Activated CD4-positive, alpha-beta T cell treated with anti-CD3 and anti-CD28 coated beads, Interleukin-10, Interleukin-2, amounts not matched to agents 100 ng/mL and 50 ng/mL, durations not matched to agents 16 hours and 8 hours (primary cell): ENCODE data around the gene EPHB2.
A peak's percentile ranks its signal among the peaks of the same experiment; 100 is the strongest.
"Not testable (repeated sequence)": the region's sequence is repeated elsewhere in the genome, so short reads cannot be mapped to it uniquely, and the experiment has no call there.

Experiments
- DNase-seq: peaks from one replicate; pipeline ENCODE4 v3.0.0-alpha.2; 2020

Gene EPHB2

GRCh38 chr1:22824466-22824865 lies 113.8 kb downstream of the EPHB2 start:
- no peak for DNase-seq

GRCh38 chr1:22824975-22825374 lies 114.3 kb downstream of the EPHB2 start:
- DNase-seq: no peak

GRCh38 chr1:22825486-22826189 lies 115.0 kb downstream of the EPHB2 start:
- no peak for DNase-seq

- DNase-seq: no peak
These were observed 116.3 kb downstream of the EPHB2 start for GRCh38 chr1:22826604-22827580.

GRCh38 chr1:22827666-22828483 lies 117.2 kb downstream of the EPHB2 start:
- DNase-seq: no peak

GRCh38 chr1:22828484-22829308 lies 118.1 kb downstream of the EPHB2 start:
- DNase-seq: no peak

GRCh38 chr1:22829309-22829989 lies 118.8 kb downstream of the EPHB2 start:
- DNase-seq: no peak

- DNase-seq: no peak
These were observed 119.5 kb downstream of the EPHB2 start for GRCh38 chr1:22830041-22830566.

- DNase-seq: no peak
These were observed 120.2 kb downstream of the EPHB2 start for GRCh38 chr1:22830757-22831340.

- peak; percentile 34 for DNase-seq
These were observed 121.2 kb downstream of the EPHB2 start for GRCh38 chr1:22831729-22832413.

GRCh38 chr1:22832414-22832786 lies 121.8 kb downstream of the EPHB2 start:
- DNase-seq: no peak

GRCh38 chr1:22833699-22834098 lies 123.1 kb downstream of the EPHB2 start:
- DNase-seq: no peak

- not testable (repeated sequence) for DNase-seq
These were observed 123.8 kb downstream of the EPHB2 start for GRCh38 chr1:22834420-22834819.

GRCh38 chr1:22835636-22836319 lies 125.1 kb downstream of the EPHB2 start:
- DNase-seq: no peak

- DNase-seq: no peak
These were observed 126.2 kb downstream of the EPHB2 start for GRCh38 chr1:22836850-22837249.

- DNase-seq: no peak
These were observed 126.7 kb downstream of the EPHB2 start for GRCh38 chr1:22837332-22837731.

- no peak for DNase-seq
These were observed 128.3 kb downstream of the EPHB2 start for GRCh38 chr1:22838965-22839364.

GRCh38 chr1:22839806-22840205 lies 129.2 kb downstream of the EPHB2 start:
- DNase-seq: no peak

- no peak for DNase-seq
These were observed 130.5 kb downstream of the EPHB2 start for GRCh38 chr1:22841142-22841541.

- DNase-seq: no peak
These were observed 131.2 kb downstream of the EPHB2 start for GRCh38 chr1:22841860-22842281.
